ENCODE measurements around the gene NELFA. TPM values are rescaled to one million over a fixed set of nuclear protein-coding genes. Genes with fewer than 3 reads are reported as not detected.

NELFA gene
- polyA plus RNA-seq, 1 donor (not counting 4 experiments of a cell fraction or from before 2014, with no cell fraction given): 9.9 TPM

GRCh38 chr4:1962980-1963379 is 45.8 kb downstream of the NELFA start:
- H3K9me3 ChIP-seq (ENCODE audit: control insufficient read depth, low read depth, low read length): no peaks in the 10 kb centered on the region
- no peaks in the 10 kb centered on the region for H3K9me1 ChIP-seq (ENCODE audit: control insufficient read depth, extremely low read depth, insufficient read depth, low read length)
- no peak overlapping the region for H3K9ac ChIP-seq (ENCODE audit: control insufficient read depth, extremely low read depth, insufficient read depth, low read length)
- peaks cover 1 to 56% of the 10 kb centered on the region in 2 experiments for H3K36me3 ChIP-seq (ENCODE audit: control insufficient read depth in 2 of 2, extremely low read depth in 1 of 2, insufficient read depth in 2 of 2, low read length in 2 of 2)
- no peak overlapping the region for H3K27ac ChIP-seq (ENCODE audit: control insufficient read depth, insufficient read depth, low read length)
- no peaks in the 10 kb centered on the region for H3K27me3 ChIP-seq (ENCODE audit: control insufficient read depth, extremely low read depth, insufficient read depth, low read length)
- no peak for FAIRE-seq
- dilution Hi-C loops (cut with MboI; ENCODE audit: extremely low pct_ligation_motif_present, low sequenced_read_pairs): no loop called here
- no peaks in the 10 kb centered on the region for H3K79me2 ChIP-seq (ENCODE audit: control insufficient read depth, insufficient read depth, low read length)
- H3K4me1 ChIP-seq (ENCODE audit: control insufficient read depth, extremely low read depth, insufficient read depth, low read length): no peaks in the 10 kb centered on the region
- DNase-seq (ENCODE audit: low read depth, low spot score): no peak
- H2AFZ ChIP-seq (ENCODE audit: control insufficient read depth, low read length): no peak overlapping the region
- no peaks in the 10 kb centered on the region for H4K20me1 ChIP-seq (ENCODE audit: control insufficient read depth, extremely low read depth, insufficient read depth, low read length)
- H3K4me3 ChIP-seq (ENCODE audit: control insufficient read depth in 2 of 3, extremely low read depth in 1 of 3, insufficient read depth in 2 of 3, low read depth in 1 of 3, low read length in 3 of 3): no peak overlapping the region
- no peak overlapping the region for H3K4me2 ChIP-seq (ENCODE audit: control insufficient read depth, extremely low read depth, insufficient read depth, low read depth, low read length)
- TF ChIP-seq, protein P1, sequence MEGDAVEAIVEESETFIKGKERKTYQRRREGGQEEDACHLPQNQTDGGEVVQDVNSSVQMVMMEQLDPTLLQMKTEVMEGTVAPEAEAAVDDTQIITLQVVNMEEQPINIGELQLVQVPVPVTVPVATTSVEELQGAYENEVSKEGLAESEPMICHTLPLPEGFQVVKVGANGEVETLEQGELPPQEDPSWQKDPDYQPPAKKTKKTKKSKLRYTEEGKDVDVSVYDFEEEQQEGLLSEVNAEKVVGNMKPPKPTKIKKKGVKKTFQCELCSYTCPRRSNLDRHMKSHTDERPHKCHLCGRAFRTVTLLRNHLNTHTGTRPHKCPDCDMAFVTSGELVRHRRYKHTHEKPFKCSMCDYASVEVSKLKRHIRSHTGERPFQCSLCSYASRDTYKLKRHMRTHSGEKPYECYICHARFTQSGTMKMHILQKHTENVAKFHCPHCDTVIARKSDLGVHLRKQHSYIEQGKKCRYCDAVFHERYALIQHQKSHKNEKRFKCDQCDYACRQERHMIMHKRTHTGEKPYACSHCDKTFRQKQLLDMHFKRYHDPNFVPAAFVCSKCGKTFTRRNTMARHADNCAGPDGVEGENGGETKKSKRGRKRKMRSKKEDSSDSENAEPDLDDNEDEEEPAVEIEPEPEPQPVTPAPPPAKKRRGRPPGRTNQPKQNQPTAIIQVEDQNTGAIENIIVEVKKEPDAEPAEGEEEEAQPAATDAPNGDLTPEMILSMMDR (optimal IDR thresholded peaks at IDR 0.05 in 1 of 3, IDR thresholded peaks at IDR 0.05 in 1 of 3, conservative IDR thresholded peaks at IDR 0.05 in 1 of 3; ENCODE audit: extremely low read depth in 1 of 3, insufficient read depth in 2 of 3, low read length in 3 of 3): no peak
- TF ChIP-seq EZH2 (IDR thresholded peaks at IDR 0.05; ENCODE audit: low read length): no peak

DNA sequence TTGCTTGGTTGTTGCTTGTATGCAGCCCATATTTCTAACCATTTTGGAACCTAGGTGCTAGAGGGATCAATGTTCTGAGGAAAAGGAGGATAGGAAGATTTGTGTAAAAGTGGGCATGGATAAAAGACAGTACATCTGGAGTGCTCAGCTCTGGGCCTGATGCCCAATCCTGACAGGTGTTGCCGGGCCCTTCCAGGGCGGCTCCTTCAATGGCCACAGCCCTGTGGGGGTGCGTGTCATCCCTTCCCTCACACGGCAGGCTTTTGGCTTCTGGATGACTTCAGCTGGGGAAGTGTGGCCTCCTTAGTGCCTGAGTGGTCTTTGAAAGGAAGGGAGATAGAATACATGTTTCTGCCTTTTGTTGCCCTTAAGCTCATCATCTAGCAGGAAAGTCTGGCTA is 47.2 kb downstream of the NELFA start:
- H3K27ac ChIP-seq (ENCODE audit: control insufficient read depth, insufficient read depth, low read length): no peak overlapping the region
- dilution Hi-C loops (cut with MboI; ENCODE audit: extremely low pct_ligation_motif_present, low sequenced_read_pairs): no loop called here
- no peak overlapping the region for H2AFZ ChIP-seq (ENCODE audit: control insufficient read depth, low read length)
- no peaks in the 10 kb centered on the region for H3K4me1 ChIP-seq (ENCODE audit: control insufficient read depth, extremely low read depth, insufficient read depth, low read length)
- H3K27me3 ChIP-seq (ENCODE audit: control insufficient read depth, extremely low read depth, insufficient read depth, low read length): no peaks in the 10 kb centered on the region
- no peaks in the 10 kb centered on the region for H3K9me3 ChIP-seq (ENCODE audit: control insufficient read depth, low read depth, low read length)
- peaks cover 1 to 52% of the 10 kb centered on the region in 2 experiments for H3K36me3 ChIP-seq (ENCODE audit: control insufficient read depth in 2 of 2, extremely low read depth in 1 of 2, insufficient read depth in 2 of 2, low read length in 2 of 2)
- DNase-seq (ENCODE audit: low read depth, low spot score) (no peak), FAIRE-seq (no peak)
- no peak for TF ChIP-seq EZH2 (IDR thresholded peaks at IDR 0.05; ENCODE audit: low read length)
- TF ChIP-seq, protein P1 (optimal IDR thresholded peaks at IDR 0.05 in 1 of 3, IDR thresholded peaks at IDR 0.05 in 1 of 3, conservative IDR thresholded peaks at IDR 0.05 in 1 of 3; ENCODE audit: extremely low read depth in 1 of 3, insufficient read depth in 2 of 3, low read length in 3 of 3): no peak
- H3K4me3 ChIP-seq (ENCODE audit: control insufficient read depth in 2 of 3, extremely low read depth in 1 of 3, insufficient read depth in 2 of 3, low read depth in 1 of 3, low read length in 3 of 3): no peak overlapping the region
- H3K4me2 ChIP-seq (ENCODE audit: control insufficient read depth, extremely low read depth, insufficient read depth, low read depth, low read length): no peak overlapping the region
- no peaks in the 10 kb centered on the region for H3K9me1 ChIP-seq (ENCODE audit: control insufficient read depth, extremely low read depth, insufficient read depth, low read length)
- H3K9ac ChIP-seq (ENCODE audit: control insufficient read depth, extremely low read depth, insufficient read depth, low read length): no peak overlapping the region
- no peaks in the 10 kb centered on the region for H3K79me2 ChIP-seq (ENCODE audit: control insufficient read depth, insufficient read depth, low read length)
- H4K20me1 ChIP-seq (ENCODE audit: control insufficient read depth, extremely low read depth, insufficient read depth, low read length): no peaks in the 10 kb centered on the region

Data from keratinocyte (primary cell).